HepG2 (cell line): Measurements from ENCODE around the gene TRIM67. TPM values are rescaled to one million over a fixed set of nuclear protein-coding genes. Genes with fewer than 3 reads are reported as not detected.

Experiments
- CHCHD3 ChIP-seq: sonication (generic); formaldehyde crosslinking; IDR thresholded peaks from 2 replicates; pipeline ENCODE4 v1.8.0; 2022; ENCODE audit warnings: mild to moderate bottlenecking, missing genetic modification reagents, moderate library complexity
- DPF2 ChIP-seq: sonication (generic); formaldehyde crosslinking; IDR thresholded peaks from 2 replicates; pipeline ENCODE4 v1.4.0; 2020; ENCODE audit warnings: mild to moderate bottlenecking, low read depth, missing genetic modification reagents, borderline replicate concordance
- GATAD2A ChIP-seq: IDR thresholded peaks from 2 replicates; pipeline ENCODE4 v1.6.1; 2016
- GRHL1 ChIP-seq: sonication (generic); formaldehyde crosslinking; conservative IDR thresholded peaks from 2 replicates; pipeline ENCODE4 v1.8.0; 2022; ENCODE audit warnings: missing genetic modification reagents
- HINFP ChIP-seq: sonication (generic); formaldehyde crosslinking; IDR thresholded peaks from 2 replicates; pipeline ENCODE4 v1.4.0; 2020; ENCODE audit warnings: low read depth, mild to moderate bottlenecking, missing genetic modification reagents
- RARA ChIP-seq: IDR thresholded peaks from 2 replicates; pipeline ENCODE4 v1.6.1; 2016; ENCODE audit warnings: missing genetic modification reagents, missing compliant biosample characterization
- REPIN1 ChIP-seq: sonication (generic); formaldehyde crosslinking; IDR thresholded peaks from 2 replicates; pipeline ENCODE4 v1.8.0; 2022; ENCODE audit warnings: missing genetic modification reagents, low read depth, mild to moderate bottlenecking, borderline replicate concordance
- ZBTB46 ChIP-seq: sonication (generic); formaldehyde crosslinking; IDR thresholded peaks from 2 replicates; pipeline ENCODE4 v1.4.0; 2020; ENCODE audit warnings: mild to moderate bottlenecking, missing genetic modification reagents, borderline replicate concordance
- ZFAT ChIP-seq: sonication (generic); formaldehyde crosslinking; conservative IDR thresholded peaks from 2 replicates; pipeline ENCODE4 v1.8.1; 2023; ENCODE audit warnings: missing genetic modification reagents, inconsistent platforms
- ZFP1 ChIP-seq: IDR thresholded peaks from 2 replicates; pipeline ENCODE4 v1.6.1; 2016
- ZNF136 ChIP-seq: sonication (generic); formaldehyde crosslinking; IDR thresholded peaks from 2 replicates; pipeline ENCODE4 v1.8.1; 2022; ENCODE audit warnings: low read depth, mild to moderate bottlenecking, moderate library complexity, missing genetic modification reagents
- ZNF382 ChIP-seq: sonication (generic); formaldehyde crosslinking; IDR thresholded peaks from 2 replicates; pipeline ENCODE4 v1.5.0; 2020; ENCODE audit warnings: missing genetic modification reagents, mild to moderate bottlenecking, borderline replicate concordance
- ZNF383 ChIP-seq: sonication (generic); formaldehyde crosslinking; IDR thresholded peaks from 2 replicates; pipeline ENCODE4 v1.4.0; 2020; ENCODE audit warnings: missing genetic modification reagents, mild to moderate bottlenecking, borderline replicate concordance
- ZNF558 ChIP-seq: sonication (generic); formaldehyde crosslinking; IDR thresholded peaks from 2 replicates; pipeline ENCODE4 v1.9.0; 2022; ENCODE audit warnings: mild to moderate bottlenecking, missing genetic modification reagents, borderline replicate concordance
- ZNF564 ChIP-seq: sonication (generic); formaldehyde crosslinking; IDR thresholded peaks from 2 replicates; pipeline ENCODE4 v1.8.1; 2023; ENCODE audit warnings: mild to moderate bottlenecking, missing genetic modification reagents
- ZNF597 ChIP-seq: sonication (generic); formaldehyde crosslinking; IDR thresholded peaks from 2 replicates; pipeline ENCODE4 v1.5.0; 2020; ENCODE audit warnings: missing genetic modification reagents
- ZNF609 ChIP-seq: sonication (generic); formaldehyde crosslinking; IDR thresholded peaks from 2 replicates; pipeline ENCODE4 v1.4.0; 2020; ENCODE audit warnings: mild to moderate bottlenecking, missing genetic modification reagents, borderline replicate concordance
- ZNF781 ChIP-seq: sonication (generic); formaldehyde crosslinking; IDR thresholded peaks from 2 replicates; pipeline ENCODE4 v1.5.1; 2020; ENCODE audit warnings: borderline replicate concordance, mild to moderate bottlenecking, missing genetic modification reagents; ENCODE audit errors: not compliant biosample characterization
- ZSCAN25 ChIP-seq: sonication (generic); formaldehyde crosslinking; IDR thresholded peaks from 2 replicates; pipeline ENCODE4 v1.8.0; 2022; ENCODE audit warnings: mild to moderate bottlenecking, missing genetic modification reagents
- polyA plus RNA-seq, 8 experiments: library from polyadenylated mRNA; depleted of rRNA in 3 of 8; stranded (reverse) in 7 of 8; unstranded in 1 of 8; fragments of >200 nt; fragmentation: Illumina TruSeq in 4 of 8; extraction: Trizol in 4 of 8; gene quantifications; 2 replicates each; pipeline versions ENCODE4 v1.2.1 to v1.2.3, GENCODE V29; 2011 to 2016; ENCODE audit warnings: low read depth in 4 of 8, missing spikeins in 1 of 8, mixed read lengths in 1 of 8; ENCODE audit not compliant: insufficient read depth in 1 of 8
- total RNA-seq, 5 experiments: library from RNA; depleted of rRNA; stranded (reverse); fragments of >200 nt; fragmentation: Illumina TruSeq; extraction: Trizol; gene quantifications; 2 replicates each; pipeline ENCODE4 v1.2.3, GENCODE V29; 2016; ENCODE audit warnings: low read depth in 1 of 5

Gene TRIM67
- total and polyA plus RNA-seq, 2 of the 13 experiments (the other 11 are each of a cell fraction or from before 2014, with no cell fraction given), result not detected

GRCh38 chr1:231236208-231236591 is 74.3 kb downstream of the TRIM67 start (continued):
- TF ChIP-seq ZNF609, result peak; percentile 63; the same call in 1 of the 2 replicates
- peak; percentile 88 for TF ChIP-seq GATAD2A
- TF ChIP-seq ZNF136 (CRISPR knock-in tag), result no peak
- no peak for TF ChIP-seq GRHL1 (CRISPR knock-in tag)
- no peak for TF ChIP-seq ZNF564 (CRISPR knock-in tag)
- no peak for TF ChIP-seq ZNF558
- no peak for TF ChIP-seq ZFAT
- TF ChIP-seq ZSCAN25 (CRISPR knock-in tag), result no peak
- peak; percentile 91 for TF ChIP-seq RARA (CRISPR knock-in tag)
- no peak for TF ChIP-seq ZNF597 (CRISPR knock-in tag)
- no peak for TF ChIP-seq ZNF383 (CRISPR knock-in tag)
- TF ChIP-seq ZNF781 (CRISPR knock-in tag), result no peak
- TF ChIP-seq ZNF382 (CRISPR knock-in tag), result no peak
- peak; percentile 42; the same call in 1 of the 2 replicates for TF ChIP-seq ZFP1 (CRISPR knock-in tag)
- TF ChIP-seq DPF2 (CRISPR knock-in tag), result peak; percentile 20; the same call in 1 of the 2 replicates
- no peak for TF ChIP-seq CHCHD3
- no peak for TF ChIP-seq ZBTB46
- no peak for TF ChIP-seq HINFP
- no peak for TF ChIP-seq REPIN1 (CRISPR knock-in tag)
